Right renal cortex interstitium (tissue), 3 donors: ENCODE measurements around the gene ADPRS. TPM values are rescaled to one million over a fixed set of nuclear protein-coding genes. Genes with fewer than 3 reads are reported as not detected.

Experiments
- DNase-seq, 3 donors: peaks; one replicate each; pipeline ENCODE4 v3.0.0-alpha.2; 2013; ENCODE audit warnings: low read depth in 3 of 3, low spot score in 2 of 3
- polyA plus RNA-seq, 3 donors: library from polyadenylated mRNA; unstranded; fragments of 120-200 nt; gene quantifications; one replicate each; pipeline ENCODE4 v1.2.1, GENCODE V29; 2013; ENCODE audit not compliant: insufficient read length in 3 of 3

ADPRS gene
- polyA plus RNA-seq, 3 donors = 30.7 to 33.2 (median 30.9) TPM

DNA sequence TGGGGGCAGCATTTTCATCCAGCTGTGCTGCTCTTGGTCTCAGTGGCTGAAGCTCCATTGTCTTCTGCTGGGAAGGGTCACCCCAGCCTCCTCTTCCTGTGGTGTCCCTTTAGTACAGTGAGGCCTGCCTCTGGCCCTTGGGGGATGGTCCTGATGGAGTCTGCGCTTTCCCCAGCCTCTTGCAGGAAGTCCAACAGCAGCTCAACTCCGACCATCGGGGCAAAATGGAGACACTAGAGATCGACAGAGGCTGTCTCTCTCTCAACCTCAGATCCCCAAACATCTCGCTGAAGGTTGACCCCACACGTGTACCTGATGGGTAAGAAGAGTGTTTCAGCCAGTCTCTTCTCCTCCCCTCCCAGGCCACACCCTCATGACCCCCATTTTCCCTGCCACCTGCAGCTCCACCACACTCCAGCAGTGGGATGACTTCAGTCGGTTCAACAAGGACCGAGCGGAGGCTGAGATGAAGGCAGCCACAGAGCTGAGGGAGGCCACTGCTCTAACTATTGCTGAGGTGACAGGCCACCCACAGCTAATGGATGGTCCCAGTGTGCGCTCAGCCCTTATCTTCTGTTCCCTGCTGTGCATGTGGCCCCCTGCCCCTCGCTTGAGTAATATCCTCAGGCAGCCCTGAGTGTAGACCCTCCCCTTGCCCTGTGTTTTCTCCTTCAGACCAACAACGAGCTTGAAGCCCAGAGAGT, 2.0 kb upstream of the ADPRS start:
- DNase-seq = no peak

DNA sequence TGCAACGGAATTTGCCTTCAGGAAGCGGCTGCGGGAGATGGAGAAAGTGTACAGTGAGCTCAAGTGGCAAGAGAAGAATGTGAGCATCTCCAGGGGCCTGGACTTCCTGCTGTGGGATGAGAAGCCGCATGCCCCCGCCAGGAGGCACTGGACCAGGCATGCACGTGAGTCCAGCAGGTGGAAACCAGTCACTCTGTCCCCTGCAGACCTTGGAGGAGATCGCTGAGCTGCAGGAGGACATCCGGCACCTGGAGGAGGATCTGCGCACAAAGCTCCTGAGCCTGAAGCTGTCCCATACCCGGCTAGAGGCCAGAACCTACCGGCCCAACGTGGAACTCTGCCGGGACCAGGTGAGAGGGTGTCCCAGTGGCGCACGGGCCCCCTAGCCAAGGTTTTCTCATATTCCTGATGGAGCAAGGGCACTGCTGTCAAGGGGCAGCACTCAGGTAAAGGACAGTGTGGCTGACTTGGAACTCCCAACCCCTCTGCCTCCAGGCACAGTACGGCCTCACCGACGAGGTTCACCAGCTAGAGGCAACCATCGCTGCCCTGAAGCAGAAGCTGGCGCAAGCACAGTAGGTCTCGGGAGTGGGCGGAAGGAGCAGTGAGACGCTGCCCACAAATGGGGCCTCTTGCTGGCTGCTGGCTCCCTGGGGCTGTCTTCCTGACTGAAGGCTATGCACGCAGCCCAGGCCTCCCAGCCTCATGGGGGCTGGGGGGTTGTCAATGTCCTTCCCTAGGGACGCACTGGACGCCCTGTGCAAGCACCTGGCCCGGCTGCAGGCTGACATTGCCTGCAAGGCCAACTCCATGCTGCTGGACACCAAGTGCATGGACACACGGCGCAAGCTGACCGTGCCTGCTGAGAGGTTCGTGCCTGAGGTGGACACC, 1.2 kb upstream of the ADPRS start:
- no peak for DNase-seq

GRCh38 chr1:36088265-36088576, 471 bp upstream of the ADPRS start:
- no peak for DNase-seq

DNA sequence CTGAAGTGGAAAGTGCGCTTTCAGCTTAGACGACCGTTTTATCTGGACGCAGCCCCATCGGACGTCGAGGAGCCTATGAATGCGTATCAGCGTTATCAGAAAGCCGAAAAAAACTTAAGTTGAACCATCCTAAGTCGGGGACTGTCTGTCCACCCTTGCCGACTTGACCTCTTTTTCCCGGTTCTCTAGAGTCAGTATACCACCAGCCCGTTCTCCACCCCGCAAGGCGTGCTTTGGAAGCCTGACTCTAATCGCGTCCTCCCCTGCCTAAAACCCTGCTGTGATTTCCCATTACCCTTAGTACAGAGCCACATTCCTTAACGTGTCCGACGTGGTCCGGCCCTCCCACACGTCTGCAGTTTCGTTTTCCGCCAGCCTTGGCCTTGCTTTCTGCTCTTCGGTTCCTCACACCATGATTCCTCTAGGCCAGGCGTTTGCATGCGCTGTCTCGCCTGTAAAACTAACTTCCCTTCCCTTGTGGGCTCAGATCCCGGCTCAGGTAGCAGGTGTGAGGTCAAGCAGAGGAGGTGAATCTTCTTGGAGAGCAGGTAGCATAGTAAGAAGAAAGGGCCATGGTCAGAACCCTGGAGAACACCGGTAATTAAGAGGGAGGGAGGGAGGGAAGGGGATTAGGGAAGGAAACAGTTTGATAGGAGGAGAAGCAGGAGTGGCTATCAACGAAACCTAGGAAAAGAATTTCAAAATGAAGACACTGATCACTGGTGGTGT, 865 bp downstream of the ADPRS start:
- no peak for DNase-seq

DNA sequence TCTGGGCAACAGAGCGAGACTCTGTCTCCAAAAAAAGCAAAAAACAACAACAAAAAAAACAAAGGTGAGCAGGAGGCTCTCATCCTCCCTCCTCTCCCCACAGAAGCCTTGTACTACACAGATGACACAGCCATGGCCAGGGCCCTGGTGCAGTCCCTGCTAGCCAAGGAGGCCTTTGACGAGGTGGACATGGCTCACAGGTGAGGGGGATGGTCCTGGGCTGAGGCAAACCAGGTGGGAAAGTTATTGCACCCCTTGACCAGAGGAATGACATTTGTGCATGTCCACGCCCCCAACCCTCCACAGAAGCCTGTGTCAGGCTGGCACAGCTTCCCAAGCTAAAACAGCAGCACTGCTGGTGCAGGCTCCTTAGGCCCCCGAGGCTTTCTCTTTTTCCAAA, 2.4 kb downstream of the ADPRS start:
- no peak for DNase-seq

DNA sequence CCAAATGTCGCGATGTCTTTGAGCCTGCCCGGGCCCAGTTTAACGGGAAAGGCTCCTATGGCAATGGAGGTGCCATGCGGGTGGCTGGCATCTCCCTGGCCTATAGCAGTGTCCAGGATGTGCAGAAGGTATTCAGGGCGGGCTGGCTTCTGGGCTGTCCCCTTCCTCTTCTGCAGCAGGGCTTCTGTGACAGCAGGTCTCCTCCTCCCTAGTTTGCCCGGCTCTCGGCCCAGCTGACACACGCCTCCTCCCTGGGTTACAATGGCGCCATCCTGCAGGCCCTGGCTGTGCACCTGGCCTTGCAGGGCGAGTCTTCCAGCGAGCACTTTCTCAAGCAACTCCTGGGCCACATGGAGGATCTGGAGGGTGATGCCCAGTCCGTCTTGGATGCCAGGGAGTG, 3.0 kb downstream of the ADPRS start:
- DNase-seq = no peak

GRCh38 chr1:36092166-36092797, 3.6 kb downstream of the ADPRS start:
- no peak for DNase-seq

DNA sequence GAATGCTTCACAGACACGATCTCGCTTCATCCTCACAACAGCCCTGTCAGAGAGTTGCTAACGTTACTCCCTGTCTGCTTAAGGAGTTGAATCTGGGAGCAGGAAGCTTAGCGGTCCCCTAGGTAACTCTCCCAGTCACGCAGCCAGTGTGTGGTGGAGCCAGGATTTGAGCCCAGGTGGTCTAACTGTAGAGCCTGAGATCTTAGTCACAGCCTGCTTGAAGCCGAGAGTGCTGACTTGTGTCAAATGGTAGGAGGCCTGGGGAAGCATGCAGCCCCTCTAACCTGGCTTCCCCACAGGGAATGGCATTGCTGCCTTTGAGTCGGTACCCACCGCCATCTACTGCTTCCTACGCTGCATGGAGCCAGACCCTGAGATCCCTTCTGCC, 4.1 kb downstream of the ADPRS start:
- DNase-seq = no peak

DNA sequence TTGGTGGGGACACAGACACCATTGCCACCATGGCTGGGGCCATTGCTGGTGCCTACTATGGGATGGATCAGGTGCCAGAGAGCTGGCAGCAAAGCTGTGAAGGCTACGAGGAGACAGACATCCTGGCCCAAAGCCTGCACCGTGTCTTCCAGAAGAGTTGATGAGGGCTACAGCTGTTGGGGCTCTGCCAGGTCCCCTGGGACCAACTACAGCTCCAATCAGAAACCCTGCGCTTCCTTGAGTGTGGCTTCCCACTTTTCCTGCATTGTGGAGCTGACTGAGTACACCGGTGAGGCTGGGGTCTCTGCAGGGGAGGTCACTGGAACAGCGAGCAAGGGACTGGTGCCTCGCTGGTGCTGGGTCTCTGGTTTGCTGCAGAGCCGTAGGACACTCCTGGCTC, 4.5 kb downstream of the ADPRS start:
- no peak for DNase-seq

DNA sequence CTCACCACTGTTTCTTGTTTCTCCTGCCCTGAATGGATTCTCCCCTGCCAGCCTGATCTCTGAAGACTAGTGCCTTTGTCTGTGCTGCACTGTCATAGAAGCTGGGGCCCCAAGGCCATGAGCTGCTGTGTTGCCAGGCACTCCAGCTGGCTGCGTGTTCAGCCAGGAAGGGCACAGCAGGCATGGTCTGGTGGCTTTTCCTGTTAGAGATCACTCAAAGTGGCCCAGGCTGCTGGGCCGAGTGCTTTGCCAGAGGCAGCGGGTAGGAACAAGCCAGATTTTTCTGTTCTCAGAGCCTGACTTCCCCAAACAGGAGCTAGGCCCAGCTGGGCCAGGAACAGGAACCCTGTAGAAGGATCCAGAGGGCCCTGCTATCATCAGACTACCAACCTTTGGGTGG, 5.2 kb downstream of the ADPRS start:
- no peak for DNase-seq

GRCh38 chr1:36094621-36095061, 5.9 kb downstream of the ADPRS start:
- DNase-seq = no peak

GRCh38 chr1:36095760-36096405, 7.2 kb downstream of the ADPRS start:
- DNase-seq = no peak

- DNase-seq = no peak
Observed at GRCh38 chr1:36096500-36097432, 8.1 kb downstream of the ADPRS start.

DNA sequence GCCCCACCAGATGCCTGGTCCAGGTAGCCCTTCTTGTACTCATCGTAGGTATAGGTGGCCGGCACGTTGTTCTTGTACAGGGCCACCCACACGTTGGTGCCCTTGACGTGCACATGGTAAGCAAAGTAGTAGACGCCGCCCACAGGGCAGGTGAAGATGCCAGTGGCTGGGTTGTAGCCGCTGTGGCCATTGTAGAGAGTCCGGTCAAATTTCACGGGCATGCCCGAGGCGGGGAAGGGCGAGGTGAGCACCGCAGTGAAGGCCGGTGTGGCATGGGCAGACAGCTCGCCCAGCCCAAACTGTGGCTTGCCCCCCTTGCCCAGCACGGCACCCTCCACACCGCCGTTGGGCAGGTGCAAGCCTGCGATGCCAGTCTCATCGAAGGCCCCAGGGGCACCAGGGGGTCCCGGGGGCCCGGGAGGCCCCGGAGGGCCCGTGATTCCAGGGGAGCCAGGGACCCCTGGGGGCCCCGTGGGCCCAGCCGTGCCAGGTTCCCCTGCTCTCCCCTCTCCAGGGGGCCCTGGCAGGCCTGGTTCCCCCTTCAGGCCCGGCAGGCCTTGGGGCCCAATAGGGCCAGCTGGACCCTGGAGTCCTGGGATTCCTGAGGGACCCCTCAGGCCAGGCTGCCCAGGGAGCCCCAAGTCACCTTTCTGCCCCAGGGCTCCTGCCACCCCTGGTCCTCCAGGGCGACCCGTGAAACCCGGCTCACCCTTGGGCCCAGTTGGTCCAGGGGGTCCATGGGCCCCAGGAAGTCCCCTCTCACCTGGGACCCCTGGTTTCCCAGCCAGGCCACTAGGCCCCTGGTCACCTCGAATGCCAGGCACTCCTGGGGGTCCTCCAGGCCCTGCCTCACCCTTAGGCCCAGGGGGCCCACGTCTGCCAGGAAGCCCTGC, 9.2 kb downstream of the ADPRS start:
- no peak for DNase-seq

DNA sequence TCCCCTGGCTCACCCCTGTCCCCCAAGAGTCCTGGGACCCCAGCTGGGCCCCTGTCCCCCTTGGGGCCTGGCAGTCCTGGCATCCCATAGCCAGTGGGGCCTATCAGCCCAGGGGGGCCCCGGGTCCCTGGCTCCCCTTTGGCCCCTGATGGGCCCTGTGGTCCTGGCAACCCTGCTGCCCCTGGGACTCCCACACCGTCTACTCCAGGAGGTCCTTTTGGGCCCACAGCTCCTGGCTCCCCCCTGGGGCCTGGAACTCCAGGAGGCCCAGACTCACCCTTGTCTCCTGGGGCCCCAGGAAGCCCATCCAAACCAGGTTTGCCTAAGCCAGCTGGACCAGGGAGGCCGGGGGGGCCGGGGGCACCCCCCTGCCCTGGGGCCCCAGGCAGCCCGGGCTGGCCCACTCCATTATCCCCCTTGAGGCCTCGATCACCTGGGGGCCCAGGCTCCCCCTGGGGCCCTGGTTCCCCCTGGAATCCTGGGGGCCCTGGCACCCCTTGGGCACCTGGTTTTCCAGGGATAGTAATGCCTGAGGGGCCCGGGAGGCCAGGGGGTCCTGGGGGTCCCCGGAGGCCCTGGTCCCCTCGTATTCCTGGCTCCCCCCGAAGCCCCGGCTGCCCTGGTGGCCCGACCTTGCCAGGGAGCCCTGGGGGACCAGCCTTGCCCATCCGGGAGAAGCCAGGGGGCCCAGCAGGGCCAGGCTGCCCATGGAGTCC, 10.1 kb downstream of the ADPRS start:
- DNase-seq = no peak

- DNase-seq = peak in 1 of 3 donors; percentile 45
Observed at GRCh38 chr1:36099681-36100341, 11.1 kb downstream of the ADPRS start.

GRCh38 chr1:36100376-36100775, 11.7 kb downstream of the ADPRS start:
- no peak for DNase-seq
